Measurements from ENCODE around the gene DNPEP. TPM values are rescaled to one million over a fixed set of nuclear protein-coding genes. Genes with fewer than 3 reads are reported as not detected.
A peak's percentile ranks its signal among the peaks of the same experiment; 100 is the strongest.

Gene DNPEP
- total and polyA plus RNA-seq, 2 of the 4 experiments (the other 2 are of a cell fraction) = 74.2 to 89.4 TPM

GRCh38 chr2:219344751-219345430 is 42.8 kb downstream of the DNPEP start:
- ATAC-seq (ENCODE audit: low read depth) (peak; percentile 35; the same call in 1 of the 2 replicates), DNase-seq (peak; percentile 12)
- Histone ChIP-seq H3K36me3 (ENCODE audit: control insufficient read depth, insufficient read depth, low read length) (no peaks in the 10 kb centered on the region), H3K27ac (ENCODE audit: insufficient read depth, low read length) (no peak overlapping the region), H2BK5ac (ENCODE audit: low read depth, low read length, poor library complexity, severe bottlenecking) (no peak overlapping the region), H2AK5ac (ENCODE audit: low read depth, low read length) (no peak overlapping the region), H2AK9ac (replicated peaks; ENCODE audit: low read depth, low read length, poor library complexity) (no peak overlapping the region), H2BK120ac (ENCODE audit: low read depth, low read length) (no peak overlapping the region), H2BK20ac (ENCODE audit: low read depth, low read length) (no peak overlapping the region), H3K4me1 (ENCODE audit: control insufficient read depth, insufficient read depth, low read length) (no peaks in the 10 kb centered on the region), H3K9ac (ENCODE audit: low read depth, low read length) (no peak overlapping the region), H2AFZ (replicated peaks; ENCODE audit: low read length, poor library complexity) (no peak overlapping the region), H3K4ac (ENCODE audit: low read depth, low read length) (no peak overlapping the region), H4K91ac (ENCODE audit: insufficient read depth, low read depth, low read length) (no peak overlapping the region), H3K56ac (ENCODE audit: extremely low read depth, insufficient read depth, low read length) (no peak overlapping the region), H4K20me1 (ENCODE audit: insufficient read depth, low read length) (no peaks in the 10 kb centered on the region), H3K4me2 (ENCODE audit: low read depth, low read length) (no peak overlapping the region), H4K5ac (ENCODE audit: low read depth, low read length) (no peak overlapping the region), H2BK15ac (ENCODE audit: low read depth, low read length) (no peak overlapping the region), H3K79me1 (ENCODE audit: low read depth in 1 of 2, low read length in 2 of 2) (no peaks in the 10 kb centered on the region), H3K18ac (ENCODE audit: low read depth, low read length) (no peak overlapping the region), H3K4me3 (ENCODE audit: insufficient read depth, low read depth, low read length) (no peak overlapping the region), H3K14ac (replicated peaks; ENCODE audit: low read depth, low read length) (no peak overlapping the region), H3K27me3 (ENCODE audit: control insufficient read depth, insufficient read depth, low read length) (peaks cover 27% of the 10 kb centered on the region), H4K8ac (ENCODE audit: low read depth in 2 of 2, low read length in 2 of 2) (no peak overlapping the region), H3K9me3 (ENCODE audit: control insufficient read depth, insufficient read depth, low read length) (0 out of 2 replicates have a peak, but pooled peaks cover 1% of the 10 kb centered on the region), H3K9me1 (ENCODE audit: insufficient read depth, low read length) (no peaks in the 10 kb centered on the region), H3K23ac (ENCODE audit: low read depth, low read length) (no peak overlapping the region)
- TF ChIP-seq CHD1 (IDR thresholded peaks at IDR 0.05; ENCODE audit: low read depth, low read length) = no peak
- TF ChIP-seq, protein P1, sequence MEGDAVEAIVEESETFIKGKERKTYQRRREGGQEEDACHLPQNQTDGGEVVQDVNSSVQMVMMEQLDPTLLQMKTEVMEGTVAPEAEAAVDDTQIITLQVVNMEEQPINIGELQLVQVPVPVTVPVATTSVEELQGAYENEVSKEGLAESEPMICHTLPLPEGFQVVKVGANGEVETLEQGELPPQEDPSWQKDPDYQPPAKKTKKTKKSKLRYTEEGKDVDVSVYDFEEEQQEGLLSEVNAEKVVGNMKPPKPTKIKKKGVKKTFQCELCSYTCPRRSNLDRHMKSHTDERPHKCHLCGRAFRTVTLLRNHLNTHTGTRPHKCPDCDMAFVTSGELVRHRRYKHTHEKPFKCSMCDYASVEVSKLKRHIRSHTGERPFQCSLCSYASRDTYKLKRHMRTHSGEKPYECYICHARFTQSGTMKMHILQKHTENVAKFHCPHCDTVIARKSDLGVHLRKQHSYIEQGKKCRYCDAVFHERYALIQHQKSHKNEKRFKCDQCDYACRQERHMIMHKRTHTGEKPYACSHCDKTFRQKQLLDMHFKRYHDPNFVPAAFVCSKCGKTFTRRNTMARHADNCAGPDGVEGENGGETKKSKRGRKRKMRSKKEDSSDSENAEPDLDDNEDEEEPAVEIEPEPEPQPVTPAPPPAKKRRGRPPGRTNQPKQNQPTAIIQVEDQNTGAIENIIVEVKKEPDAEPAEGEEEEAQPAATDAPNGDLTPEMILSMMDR (conservative IDR thresholded peaks at IDR 0.05; ENCODE audit: low read depth, low read length) = no peak
- no peak for TF ChIP-seq POLR2A (IDR thresholded peaks at IDR 0.05; ENCODE audit: low read depth, low read length)
- TF ChIP-seq MXI1 (IDR thresholded peaks at IDR 0.05; ENCODE audit: borderline replicate concordance, low read depth, low read length) = no peak
- no peak for TF ChIP-seq RFX5 (IDR thresholded peaks at IDR 0.05; ENCODE audit: low read depth, low read length)
- POLR2A ChIA-PET (ENCODE audit: unreplicated experiment) = no interaction called here
- dilution Hi-C loops (cut with HindIII; ENCODE audit: low sequenced_read_pairs, unreplicated experiment) (no loop called here), intact Hi-C loops (cut with micrococcal nuclease) (loop anchor here (5.0 kb wide), 1 partner anchor 38 kb away; the partner anchor contains the start of gene PTPRN), in situ Hi-C loops (cut with MboI; ENCODE audit: low sequenced_read_pairs) (no loop called here)
- no TSS peak for BruUV-seq (replicated peaks)
- CTCF ChIA-PET = interaction anchor here (0.6 kb wide), 1 partner anchor 182 kb away, joined by 3 read pairs; no protein-coding TSS in a partner anchor
- no CpG with 5 or more reads among the region's 6 CpGs for WGBS, 2 experiments (ENCODE audit: extremely low coverage in 2 of 2, insufficient read length in 1 of 2)

Data from IMR-90 (cell line).